ENCODE data around the gene ZNF45.
A peak's percentile ranks its signal among the peaks of the same experiment; 100 is the strongest.
"Not testable (repeated sequence)": the region's sequence is repeated elsewhere in the genome, so short reads cannot be mapped to it uniquely, and the experiment has no call there.

The ZNF45 gene

DNA sequence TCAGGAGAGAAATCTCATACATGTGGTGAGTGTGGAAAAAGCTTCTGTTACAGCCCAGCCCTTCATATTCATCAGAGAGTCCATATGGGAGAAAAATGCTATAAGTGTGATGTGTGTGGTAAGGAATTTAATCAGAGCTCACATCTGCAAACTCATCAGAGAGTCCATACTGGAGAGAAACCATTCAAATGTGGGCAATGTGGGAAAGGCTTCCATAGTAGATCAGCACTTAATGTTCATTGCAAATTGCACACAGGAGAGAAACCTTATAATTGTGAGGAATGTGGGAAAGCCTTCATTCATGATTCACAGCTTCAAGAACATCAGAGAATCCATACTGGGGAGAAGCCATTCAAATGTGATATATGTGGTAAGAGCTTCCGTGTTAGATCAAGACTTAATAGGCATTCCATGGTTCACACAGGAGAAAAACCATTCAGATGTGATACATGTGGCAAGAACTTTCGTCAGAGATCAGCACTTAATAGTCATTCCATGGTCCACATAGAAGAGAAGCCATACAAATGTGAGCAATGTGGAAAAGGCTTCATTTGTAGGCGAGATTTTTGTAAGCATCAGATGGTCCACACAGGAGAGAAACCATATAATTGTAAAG is 31.1 kb upstream of the ZNF45 start:
- Histone ChIP-seq H3K4me3 (ENCODE audit: low read depth in 1 of 2, low read length in 1 of 2) (no peak overlapping the region), H3K27ac (no peak overlapping the region), H3K4me1 (ENCODE audit: control insufficient read depth in 1 of 2, insufficient read depth in 1 of 2, low read depth in 1 of 2, low read length in 1 of 2) (no peaks in the 10 kb centered on the region), H3K27me3 (no peaks in the 10 kb centered on the region), H3K9me3 (peaks cover 22% of the 10 kb centered on the region), H3K36me3 (peaks cover 4% of the 10 kb centered on the region)
- TF ChIP-seq, protein P1, sequence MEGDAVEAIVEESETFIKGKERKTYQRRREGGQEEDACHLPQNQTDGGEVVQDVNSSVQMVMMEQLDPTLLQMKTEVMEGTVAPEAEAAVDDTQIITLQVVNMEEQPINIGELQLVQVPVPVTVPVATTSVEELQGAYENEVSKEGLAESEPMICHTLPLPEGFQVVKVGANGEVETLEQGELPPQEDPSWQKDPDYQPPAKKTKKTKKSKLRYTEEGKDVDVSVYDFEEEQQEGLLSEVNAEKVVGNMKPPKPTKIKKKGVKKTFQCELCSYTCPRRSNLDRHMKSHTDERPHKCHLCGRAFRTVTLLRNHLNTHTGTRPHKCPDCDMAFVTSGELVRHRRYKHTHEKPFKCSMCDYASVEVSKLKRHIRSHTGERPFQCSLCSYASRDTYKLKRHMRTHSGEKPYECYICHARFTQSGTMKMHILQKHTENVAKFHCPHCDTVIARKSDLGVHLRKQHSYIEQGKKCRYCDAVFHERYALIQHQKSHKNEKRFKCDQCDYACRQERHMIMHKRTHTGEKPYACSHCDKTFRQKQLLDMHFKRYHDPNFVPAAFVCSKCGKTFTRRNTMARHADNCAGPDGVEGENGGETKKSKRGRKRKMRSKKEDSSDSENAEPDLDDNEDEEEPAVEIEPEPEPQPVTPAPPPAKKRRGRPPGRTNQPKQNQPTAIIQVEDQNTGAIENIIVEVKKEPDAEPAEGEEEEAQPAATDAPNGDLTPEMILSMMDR (IDR thresholded peaks at IDR 0.05): no peak

DNA sequence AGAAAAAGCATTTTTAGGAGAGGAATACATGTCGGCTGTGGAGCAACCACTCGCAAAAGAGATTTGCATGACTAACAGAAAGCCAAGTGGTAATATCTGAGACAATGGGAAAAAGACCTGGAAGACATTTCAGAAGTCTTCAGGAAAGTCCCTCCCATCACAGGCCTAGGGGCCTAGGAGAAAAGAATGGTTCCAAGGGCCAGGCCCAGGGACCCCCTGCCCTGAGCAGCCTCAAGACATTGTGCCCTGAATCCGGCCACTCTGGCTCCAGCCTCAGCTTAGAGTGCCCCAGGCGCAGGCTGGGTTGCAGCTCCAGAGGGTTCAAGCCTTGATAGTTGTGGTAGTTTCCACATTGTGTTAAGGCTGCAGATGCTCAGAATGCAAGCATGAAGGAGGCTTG is 25.3 kb upstream of the ZNF45 start:
- Histone ChIP-seq H3K27ac (no peak overlapping the region), H3K9me3 (no peaks in the 10 kb centered on the region), H3K27me3 (no peaks in the 10 kb centered on the region), H3K4me1 (ENCODE audit: control insufficient read depth in 1 of 2, insufficient read depth in 1 of 2, low read depth in 1 of 2, low read length in 1 of 2) (no peaks in the 10 kb centered on the region), H3K36me3 (no peaks in the 10 kb centered on the region), H3K4me3 (ENCODE audit: low read depth in 1 of 2, low read length in 1 of 2) (no peak overlapping the region)
- TF ChIP-seq, protein P1 (IDR thresholded peaks at IDR 0.05): no peak

DNA sequence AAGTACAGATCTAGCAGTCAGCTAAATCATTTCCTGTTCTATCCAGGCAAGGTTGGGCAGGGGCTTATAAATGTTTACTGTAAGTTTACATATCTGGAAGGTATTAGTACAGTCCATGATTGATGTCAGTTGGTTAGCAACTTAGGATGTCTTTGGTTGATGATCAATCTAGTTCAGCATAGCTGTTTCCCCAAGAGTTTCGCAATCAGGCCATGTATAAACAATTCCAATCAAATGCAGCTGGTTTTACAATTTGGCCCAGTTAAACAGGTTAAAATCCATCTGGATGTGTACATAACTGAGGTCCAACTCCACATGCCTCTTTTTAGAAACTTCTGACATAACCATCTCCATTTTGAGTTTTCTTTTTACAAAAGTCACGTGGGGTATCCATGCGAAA is 22.8 kb upstream of the ZNF45 start:
- Histone ChIP-seq H3K27me3 (no peaks in the 10 kb centered on the region), H3K4me3 (ENCODE audit: low read depth in 1 of 2, low read length in 1 of 2) (no peak overlapping the region), H3K9me3 (no peaks in the 10 kb centered on the region), H3K4me1 (ENCODE audit: control insufficient read depth in 1 of 2, insufficient read depth in 1 of 2, low read depth in 1 of 2, low read length in 1 of 2) (no peaks in the 10 kb centered on the region), H3K36me3 (no peaks in the 10 kb centered on the region), H3K27ac (no peak overlapping the region)
- TF ChIP-seq, protein P1 (IDR thresholded peaks at IDR 0.05): no peak

DNA sequence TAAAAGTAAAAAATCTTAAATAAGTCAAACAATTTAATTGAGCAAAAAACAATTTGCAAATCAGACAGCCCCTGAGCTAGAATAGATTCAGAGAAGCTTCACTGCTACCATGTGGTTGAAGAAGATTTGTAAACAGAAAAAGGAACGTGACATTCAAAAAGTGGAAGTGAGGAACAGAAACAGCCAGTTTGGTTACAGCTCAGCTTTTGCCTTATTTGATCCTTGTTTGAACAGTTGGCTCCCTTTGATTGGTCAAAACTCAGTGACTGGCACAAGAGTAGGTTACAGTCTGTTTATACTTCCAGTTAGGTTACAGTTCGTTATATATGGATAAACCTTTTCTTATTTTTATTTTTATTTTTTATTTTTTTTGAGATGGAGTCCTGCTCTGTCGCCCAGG is 21.7 kb upstream of the ZNF45 start:
- Histone ChIP-seq H3K36me3 (no peaks in the 10 kb centered on the region), H3K27me3 (no peaks in the 10 kb centered on the region), H3K27ac (no peak overlapping the region), H3K4me3 (ENCODE audit: low read depth in 1 of 2, low read length in 1 of 2) (no peak overlapping the region), H3K4me1 (ENCODE audit: control insufficient read depth in 1 of 2, insufficient read depth in 1 of 2, low read depth in 1 of 2, low read length in 1 of 2) (no peaks in the 10 kb centered on the region), H3K9me3 (no peaks in the 10 kb centered on the region)
- TF ChIP-seq, protein P1 (IDR thresholded peaks at IDR 0.05): no peak

DNA sequence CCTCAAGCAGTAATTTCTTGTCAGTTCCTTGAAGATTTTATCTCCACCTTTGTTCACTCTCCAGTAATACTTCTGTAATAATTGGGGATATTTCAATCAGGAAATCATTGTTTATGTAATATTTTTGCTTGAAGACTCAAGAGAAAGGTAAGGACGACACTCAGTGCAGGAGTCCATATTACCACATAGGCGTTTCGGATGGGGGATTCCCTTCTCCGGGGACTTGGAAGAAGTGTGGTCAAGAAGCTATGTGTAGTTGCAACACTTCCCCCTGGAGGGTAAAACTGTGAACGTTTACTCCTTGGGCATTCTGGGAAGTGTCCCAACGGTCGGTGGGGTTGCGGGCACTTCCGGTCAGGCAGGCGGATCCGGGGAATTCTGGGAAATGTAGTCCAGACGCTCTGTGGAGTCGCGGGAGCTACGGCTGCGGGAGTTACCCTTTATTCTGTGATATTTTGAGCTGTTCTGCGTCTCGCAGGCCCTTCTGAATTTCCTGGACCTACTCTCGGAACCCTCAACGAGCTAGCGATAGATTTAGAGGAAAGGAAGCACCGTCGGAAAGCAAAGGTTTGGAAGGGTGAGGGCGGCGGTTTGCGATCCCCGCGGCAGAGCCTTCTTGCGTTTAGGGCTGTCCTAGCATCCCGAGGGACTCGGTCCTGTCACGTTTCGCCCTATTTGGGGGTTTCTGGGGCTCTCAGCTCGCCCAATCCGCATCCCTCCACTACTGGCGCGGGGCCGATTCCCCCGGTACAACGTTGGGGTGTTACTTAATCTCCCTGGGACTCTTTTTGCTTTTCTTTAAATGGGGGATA is 16.0 kb upstream of the ZNF45 start, which contains the start of gene ZNF221:
TSS of gene ZNF221 (plus strand) at position 395 of the 812 bp plus-strand sequence. CDS start 11,499 bp downstream, outside the sequence.
- Histone ChIP-seq H3K4me1 (ENCODE audit: control insufficient read depth in 1 of 2, insufficient read depth in 1 of 2, low read depth in 1 of 2, low read length in 1 of 2) (peaks cover 4 to 7% of the 10 kb centered on the region in 2 experiments), H3K9me3 (no peaks in the 10 kb centered on the region), H3K27me3 (peaks cover 5% of the 10 kb centered on the region), H3K27ac (peak within 1 kb of the TSS; percentile 6), H3K36me3 (no peaks in the 10 kb centered on the region), H3K4me3 (ENCODE audit: low read depth in 1 of 2, low read length in 1 of 2) (peak within 1 kb of the TSS; percentile 67 to 80)
- TF ChIP-seq, protein P1 (IDR thresholded peaks at IDR 0.05): peak; percentile 23

DNA sequence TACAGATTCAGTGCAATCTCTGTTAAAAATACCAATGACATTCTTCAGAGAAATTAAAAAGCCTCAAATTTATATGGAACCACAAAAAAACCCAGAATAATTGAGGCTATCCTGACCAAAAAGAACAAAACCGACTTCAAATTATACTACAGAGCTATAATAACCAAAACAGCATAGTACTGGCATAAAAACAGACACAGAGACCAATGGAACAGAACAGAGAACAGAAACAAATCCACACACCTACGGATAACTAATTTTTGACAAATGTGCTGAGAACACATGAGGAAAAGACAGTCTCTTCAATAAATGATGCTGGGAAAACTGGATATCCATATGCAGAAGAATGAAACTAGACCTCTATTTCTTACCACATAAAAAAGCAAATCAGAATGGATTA is 14.7 kb upstream of the ZNF45 start:
- not testable (repeated sequence) for H3K9me3 ChIP-seq, H3K27me3 ChIP-seq

DNA sequence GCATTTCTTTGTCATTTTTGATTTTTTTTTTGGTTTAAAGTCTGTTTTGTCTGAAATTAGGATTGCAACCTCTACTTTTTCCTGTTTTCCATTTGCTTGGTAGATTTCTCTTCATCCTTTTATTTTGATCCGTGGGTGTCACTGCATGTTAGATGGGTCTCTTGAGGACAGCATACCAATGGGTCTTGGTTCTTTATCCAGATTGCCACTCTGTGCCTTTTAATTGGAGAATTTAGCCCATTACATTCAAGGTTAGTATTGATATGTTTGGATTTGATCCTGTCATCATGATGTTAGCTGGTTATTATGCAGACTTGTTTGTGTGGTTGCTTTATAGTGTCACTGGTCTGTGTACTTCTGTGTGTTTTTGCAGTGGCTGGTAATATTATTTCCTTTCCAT is 12.3 kb upstream of the ZNF45 start:
- not testable (repeated sequence) for H3K36me3 ChIP-seq; H3K27ac ChIP-seq; H3K27me3 ChIP-seq; H3K4me3 ChIP-seq (ENCODE audit: low read depth in 1 of 2, low read length in 1 of 2); H3K9me3 ChIP-seq; H3K4me1 ChIP-seq (ENCODE audit: control insufficient read depth in 1 of 2, insufficient read depth in 1 of 2, low read depth in 1 of 2, low read length in 1 of 2)

More for the DNA sequence above, 14.7 kb upstream of the ZNF45 start:
- not testable (repeated sequence) for H3K4me3 ChIP-seq (ENCODE audit: low read depth in 1 of 2, low read length in 1 of 2); H3K27ac ChIP-seq; H3K36me3 ChIP-seq; H3K4me1 ChIP-seq (ENCODE audit: control insufficient read depth in 1 of 2, insufficient read depth in 1 of 2, low read depth in 1 of 2, low read length in 1 of 2)
